Panc1 (cell line): ENCODE results near the gene ZNF718.

ENCODE experiments used
- CTCF ChIP-seq: fragments of 450-650 bp; IDR thresholded peaks from 2 replicates; pipeline ENCODE4 v1.5.1; 2017; ENCODE audit warnings: mild to moderate bottlenecking
- POLR2AphosphoS5 ChIP-seq: IDR thresholded peaks from 2 replicates; pipeline ENCODE4 v1.6.1; 2012; ENCODE audit warnings: mild to moderate bottlenecking, low read depth, low read length, moderate library complexity

- TF ChIP-seq CTCF, result no peak
- no peak for TF ChIP-seq POLR2AphosphoS5
Observed at GRCh38 chr4:112771-113170, 11.5 kb upstream of the ZNF718 start.
